Cardiac muscle cell (in vitro differentiated cells and primary cell): Measurements from ENCODE around the gene RLF. TPM values are rescaled to one million over a fixed set of nuclear protein-coding genes. Genes with fewer than 3 reads are reported as not detected.
A peak's percentile ranks its signal among the peaks of the same experiment; 100 is the strongest.

ENCODE experiments used
- DNase-seq, 2 donors: peaks; one replicate each; pipeline versions ENCODE4 v3.0.0 to v3.0.0-alpha.2; 2010 to 2017; ENCODE audit warnings: low read depth in 1 of 2, low spot score in 1 of 2
- H3K27ac ChIP-seq: fragments of 200-600 bp; sonication (generic); 2 replicates; pipeline ENCODE4 v1.5.1; 2016
- H3K27me3 ChIP-seq: fragments of 200-600 bp; sonication (generic); 2 replicates; pipeline ENCODE4 v1.6.0; 2016; ENCODE audit warnings: control low read depth
- H3K36me3 ChIP-seq: fragments of 200-600 bp; sonication (generic); 2 replicates; pipeline ENCODE4 v1.5.1; 2016; ENCODE audit warnings: control low read depth
- H3K4me1 ChIP-seq: fragments of 200-600 bp; sonication (generic); 2 replicates; pipeline ENCODE4 v1.8.1; 2017; ENCODE audit warnings: low read depth, mild to moderate bottlenecking, mixed run types
- H3K4me3 ChIP-seq: fragments of 200-600 bp; sonication (generic); 2 replicates; pipeline ENCODE4 v1.5.1; 2016; ENCODE audit warnings: mild to moderate bottlenecking
- H3K9me3 ChIP-seq: fragments of 200-600 bp; sonication (generic); 2 replicates; pipeline ENCODE4 v1.5.1; 2017; ENCODE audit warnings: low read depth, mild to moderate bottlenecking, control low read depth
- CTCF ChIP-seq: IDR thresholded peaks from 2 replicates; pipeline ENCODE4 v1.5.1; 2012; ENCODE audit warnings: low read depth, mild to moderate bottlenecking, low read length
- polyA plus RNA-seq: library from polyadenylated mRNA; unstranded; fragments of >200 nt; fragmentation: Nextera tagmentation; extraction: Ambion mirVana; gene quantifications from 2 replicates; pipeline ENCODE4 v1.2.1, GENCODE V29; 2016
- total RNA-seq: library from RNA; depleted of rRNA; stranded (reverse); fragments of >200 nt; gene quantifications from 2 replicates; pipeline ENCODE4 v1.2.3, GENCODE V29; 2016

RLF gene
- total and polyA plus RNA-seq, 2 experiments from 2014 or later: 6.7 to 27.5 TPM

- Histone ChIP-seq H3K27me3 (no peaks in the 10 kb centered on the region), H3K27ac (no peak overlapping the region), H3K36me3 (peaks cover 56% of the 10 kb centered on the region), H3K9me3 (no peaks in the 10 kb centered on the region), H3K4me1 (no peaks in the 10 kb centered on the region), H3K4me3 (no peak overlapping the region)
- no peak for TF ChIP-seq CTCF
- no peak for DNase-seq
Measured at GRCh38 chr1:40232444-40232843, 71.3 kb downstream of the RLF start.

- no peak overlapping the region for H3K27ac ChIP-seq
- H3K9me3 ChIP-seq: no peaks in the 10 kb centered on the region
- no peak overlapping the region for H3K4me3 ChIP-seq
- peak in 1 of 2 donors; percentile 29 for DNase-seq
- TF ChIP-seq CTCF: no peak
- peaks cover 40% of the 10 kb centered on the region for H3K36me3 ChIP-seq
- no peaks in the 10 kb centered on the region for H3K4me1 ChIP-seq
- H3K27me3 ChIP-seq: no peaks in the 10 kb centered on the region
Measured at GRCh38 chr1:40239626-40240025, 78.4 kb downstream of the RLF start.

DNA sequence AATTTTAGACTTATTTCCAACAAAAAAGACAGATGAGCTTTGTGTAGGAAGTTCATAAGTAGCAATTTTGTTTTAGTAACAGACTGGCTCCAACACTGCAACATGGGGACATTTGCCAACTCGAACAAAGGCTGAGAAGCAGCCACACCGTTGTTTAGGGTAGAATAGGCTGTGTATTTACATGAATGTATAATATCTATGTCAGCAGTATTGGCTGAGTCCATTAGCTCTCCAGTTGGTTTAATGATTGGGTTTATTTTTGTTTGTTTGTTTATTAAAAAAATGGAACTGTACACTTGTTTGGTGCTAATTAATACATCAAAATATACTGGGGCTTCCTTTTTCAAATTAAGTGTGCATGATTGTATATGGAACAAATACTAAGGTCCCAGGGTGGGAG is 79.2 kb downstream of the RLF start:
- TF ChIP-seq CTCF: no peak
- peak overlapping the region; percentile 1 for H3K27ac ChIP-seq
- H3K4me3 ChIP-seq: no peak overlapping the region
- no peak for DNase-seq
- H3K9me3 ChIP-seq: no peaks in the 10 kb centered on the region
- H3K4me1 ChIP-seq: no peaks in the 10 kb centered on the region
- peaks cover 37% of the 10 kb centered on the region for H3K36me3 ChIP-seq
- H3K27me3 ChIP-seq: no peaks in the 10 kb centered on the region

DNA sequence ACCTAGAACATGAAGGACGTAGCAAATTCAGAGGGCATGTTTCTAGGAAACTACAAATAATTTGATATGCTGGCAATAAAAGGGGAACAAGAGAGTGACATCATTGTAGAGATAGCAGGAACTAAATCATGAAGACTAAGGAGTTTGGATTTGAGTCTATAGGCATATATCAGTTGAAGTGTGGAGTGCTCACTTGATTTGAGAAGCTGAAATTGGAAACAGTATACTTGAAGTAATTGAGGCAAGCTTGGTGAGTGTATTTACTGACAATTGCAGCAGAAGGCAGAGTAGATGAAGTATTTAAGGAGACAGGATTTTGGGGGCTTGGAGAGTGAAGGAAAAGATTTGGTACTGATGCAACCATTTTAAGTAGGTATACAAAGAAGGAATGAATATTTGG is 80.2 kb downstream of the RLF start:
- H3K9me3 ChIP-seq: no peaks in the 10 kb centered on the region
- no peak for TF ChIP-seq CTCF
- H3K36me3 ChIP-seq: peaks cover 28% of the 10 kb centered on the region
- H3K27ac ChIP-seq: no peak overlapping the region
- H3K27me3 ChIP-seq: no peaks in the 10 kb centered on the region
- DNase-seq: no peak
- H3K4me3 ChIP-seq: no peak overlapping the region
- H3K4me1 ChIP-seq: no peaks in the 10 kb centered on the region

DNA sequence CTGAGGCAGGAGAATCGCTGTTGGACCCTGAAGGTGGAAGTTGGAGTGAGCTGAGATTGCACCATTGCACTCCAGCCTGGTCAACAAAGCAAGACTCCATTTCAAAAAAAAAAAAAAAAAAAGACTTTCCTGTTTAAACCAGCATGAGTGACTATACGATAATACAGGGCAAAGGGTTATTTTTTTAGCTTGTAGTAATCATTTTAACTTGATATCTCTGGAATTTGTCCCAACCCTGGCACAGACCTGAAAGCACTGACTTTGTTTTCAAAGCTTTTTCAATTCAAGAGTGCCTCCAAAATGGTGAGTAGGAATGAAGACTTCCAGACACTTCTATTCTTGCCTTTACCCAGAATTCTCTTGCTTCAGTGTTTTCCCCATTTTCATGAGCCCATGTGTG is 82.2 kb downstream of the RLF start:
- Histone ChIP-seq H3K4me1 (no peaks in the 10 kb centered on the region), H3K27me3 (no peaks in the 10 kb centered on the region), H3K4me3 (no peak overlapping the region)

More for the DNA sequence above, 82.2 kb downstream of the RLF start:
- no peak overlapping the region for H3K27ac ChIP-seq
- no peak for TF ChIP-seq CTCF
- H3K9me3 ChIP-seq: no peaks in the 10 kb centered on the region
- H3K36me3 ChIP-seq: peaks cover 8% of the 10 kb centered on the region
- DNase-seq: peak in 1 of 2 donors; percentile 24
